K562 (cell line): ENCODE measurements around the gene RUNDC3A. TPM values are rescaled to one million over a fixed set of nuclear protein-coding genes. Genes with fewer than 3 reads are reported as not detected.

Experiments
- BHLHE40 ChIP-seq: IDR thresholded peaks from 2 replicates; pipeline ENCODE4 v1.6.1; 2011; ENCODE audit warnings: low read length, improper control_type of control experiment
- CC2D1A ChIP-seq: fragments of 450-650 bp; IDR thresholded peaks from 2 replicates; pipeline ENCODE4 v1.6.1; 2017; ENCODE audit warnings: mild to moderate bottlenecking
- ETV6 ChIP-seq, 3 experiments: fragments of 150-350 bp in 1 of 3; sonication (generic) in 1 of 3; formaldehyde crosslinking in 1 of 3; IDR thresholded peaks; 2 replicates each; pipeline versions ENCODE4 v1.6.1 to v1.8.0; 2014 to 2022; ENCODE audit warnings: borderline replicate concordance in 2 of 3, low read depth in 2 of 3, antibody characterized with exemption in 1 of 3, low read length in 1 of 3, mild to moderate bottlenecking in 1 of 3, missing genetic modification reagents in 1 of 3
- EWSR1 ChIP-seq: fragments of 450-650 bp; IDR thresholded peaks from 2 replicates; pipeline ENCODE4 v1.6.1; 2018; ENCODE audit warnings: borderline replicate concordance, mild to moderate bottlenecking, low read depth, moderate library complexity; ENCODE audit not compliant: partially characterized antibody
- GATAD2B ChIP-seq: fragments of 450-650 bp; IDR thresholded peaks from 2 replicates; pipeline ENCODE4 v1.6.1; 2017; ENCODE audit warnings: mild to moderate bottlenecking, borderline replicate concordance
- GTF2A2 ChIP-seq: IDR thresholded peaks from 2 replicates; pipeline ENCODE4 v1.6.1; 2016; ENCODE audit warnings: mild to moderate bottlenecking, missing genetic modification characterization, missing compliant biosample characterization
- HBP1 ChIP-seq: fragments of 450-650 bp; formaldehyde crosslinking; IDR thresholded peaks from 2 replicates; pipeline ENCODE4 v1.4.0; 2022; ENCODE audit warnings: missing genetic modification characterization
- HNRNPUL1 ChIP-seq: fragments of 200-400 bp; formaldehyde crosslinking; IDR thresholded peaks from 2 replicates; pipeline ENCODE4 v1.6.1; 2017; ENCODE audit warnings: low read length
- IFI16 ChIP-seq: fragments of 250-450 bp; sonication (Bioruptor Pico); IDR thresholded peaks from 2 replicates; pipeline ENCODE4 v2.1.2; 2022; ENCODE audit warnings: mild to moderate bottlenecking, inconsistent platforms
- MCM7 ChIP-seq, 2 experiments: fragments of 450-650 bp; IDR thresholded peaks; 2 replicates each; pipeline ENCODE4 v1.6.1; 2016 to 2018
- MEF2D ChIP-seq: conservative IDR thresholded peaks from 2 replicates; pipeline ENCODE4 v1.6.1; 2016; ENCODE audit warnings: low read depth, missing genetic modification characterization, missing compliant biosample characterization
- PML ChIP-seq: IDR thresholded peaks from 2 replicates; pipeline ENCODE4 v1.6.1; 2012; ENCODE audit warnings: low read length, inconsistent platforms
- POLR2A ChIP-seq: fragments of 450-650 bp; conservative IDR thresholded peaks from 2 replicates; pipeline ENCODE4 v1.6.1; 2016
- RCOR1 ChIP-seq, 2 experiments: IDR thresholded peaks; 2 replicates each; pipeline ENCODE4 v1.6.1; 2012; ENCODE audit warnings: low read depth in 2 of 2, low read length in 2 of 2, borderline replicate concordance in 1 of 2, improper control_type of control experiment in 1 of 2
- YY1 ChIP-seq, 3 experiments: IDR thresholded peaks; 2 replicates each; pipeline ENCODE4 v1.6.1; 2011; ENCODE audit warnings: low read length in 2 of 3, mild to moderate bottlenecking in 2 of 3, moderate library complexity in 2 of 3, borderline replicate concordance in 1 of 3, control low read depth in 1 of 3, low read depth in 1 of 3; ENCODE audit not compliant: insufficient read depth in 3 of 3, insufficient replicate concordance in 2 of 3, control insufficient read depth in 1 of 3, insufficient read length in 1 of 3; ENCODE audit errors: extremely low read depth in 1 of 3
- ZFP91 ChIP-seq: sonication (generic); formaldehyde crosslinking; IDR thresholded peaks from 2 replicates; pipeline ENCODE4 v1.8.0; 2022; ENCODE audit warnings: mild to moderate bottlenecking, missing genetic modification reagents
- ZNF165 ChIP-seq: fragments of 250-450 bp; sonication (Bioruptor Pico); IDR thresholded peaks from 2 replicates; pipeline ENCODE4 v1.4.0; 2020; ENCODE audit warnings: borderline replicate concordance
- ZNF695 ChIP-seq: fragments of 450-650 bp; formaldehyde crosslinking; IDR thresholded peaks from 2 replicates; pipeline ENCODE4 v1.4.0; 2020; ENCODE audit warnings: mild to moderate bottlenecking, moderate library complexity
- ZNF830 ChIP-seq: fragments of 250-450 bp; sonication (Bioruptor Pico); IDR thresholded peaks from 2 replicates; pipeline ENCODE4 v1.5.0; 2021; ENCODE audit warnings: mild to moderate bottlenecking
- ZSCAN29 ChIP-seq: fragments of 450-650 bp; IDR thresholded peaks from 2 replicates; pipeline ENCODE4 v1.6.1; 2017
- polyA plus RNA-seq, 8 experiments: library from polyadenylated mRNA; depleted of rRNA in 4 of 8; stranded (reverse) in 5 of 8; unstranded in 3 of 8; fragments of >200 nt; fragmentation: Nextera tagmentation in 2 of 8; fragmentation: Illumina TruSeq in 1 of 8; extraction: Ambion mirVana in 2 of 8; extraction: Trizol in 1 of 8; gene quantifications; 2 replicates each; pipeline versions ENCODE4 v1.2.1 to v1.2.3, GENCODE V29; 2011 to 2014; ENCODE audit warnings: inconsistent platforms in 1 of 8, missing spikeins in 1 of 8
- total RNA-seq, 7 experiments: library from RNA; depleted of rRNA in 6 of 7; stranded (reverse); fragments of >200 nt in 6 of 7; fragmentation: Illumina TruSeq in 2 of 7; extraction: Trizol in 2 of 7; gene quantifications; 2 replicates each; pipeline versions ENCODE4 v1.2.1 to v1.2.3, GENCODE V29; 2011 to 2021; ENCODE audit warnings: low replicate concordance in 1 of 7
- TF ChIP-seq, protein P1 (sequence below): fragments of 150-350 bp; IDR thresholded peaks from 2 replicates; pipeline ENCODE4 v1.6.1; 2014; ENCODE audit warnings: low read depth, mild to moderate bottlenecking, low read length, borderline replicate concordance

RUNDC3A gene
- total and polyA plus RNA-seq, 9 of the 15 experiments (the other 6 are each of a cell fraction or from before 2014, with no cell fraction given): not detected

- TF ChIP-seq BHLHE40 (0 out of 2 replicates have a peak, but pooled peaks have one; percentile 24), HNRNPUL1 (no peak), EWSR1 (no peak), MCM7 (IDR thresholded peaks at IDR 0.05) (no peak), GATAD2B (no peak), ZSCAN29 (no peak), GTF2A2 (tag) (no peak), HBP1 (CRISPR knock-in tag) (no peak), ZNF165 (no peak), POLR2A (no peak), ZNF830 (CRISPR knock-in tag) (no peak), IFI16 (CRISPR knock-in tag) (no peak), ETV6 (IDR thresholded peaks at IDR 0.05; ENCODE audit: borderline replicate concordance in 1 of 2, low read depth in 2 of 2, low read length in 1 of 2) (no peak), ETV6 (CRISPR knock-in tag; IDR thresholded peaks at IDR 0.05; ENCODE audit: borderline replicate concordance) (no peak), YY1 (IDR thresholded peaks at IDR 0.05; ENCODE audit: borderline replicate concordance in 1 of 3, control insufficient read depth in 1 of 3, extremely low read depth in 1 of 3, insufficient read depth in 3 of 3, insufficient read length in 1 of 3, insufficient replicate concordance in 2 of 3, low read depth in 1 of 3, low read length in 2 of 3) (no peak), RCOR1 (IDR thresholded peaks at IDR 0.05; ENCODE audit: borderline replicate concordance in 1 of 2, low read depth in 2 of 2, low read length in 2 of 2) (peak in 1 of 2 experiments; percentile 42; a peak in 1 of 4 replicates), ZNF695 (CRISPR knock-in tag) (no peak), PML (no peak), ZFP91 (CRISPR knock-in tag) (no peak), MEF2D (tag) (no peak), CC2D1A (no peak)
- TF ChIP-seq, protein P1, sequence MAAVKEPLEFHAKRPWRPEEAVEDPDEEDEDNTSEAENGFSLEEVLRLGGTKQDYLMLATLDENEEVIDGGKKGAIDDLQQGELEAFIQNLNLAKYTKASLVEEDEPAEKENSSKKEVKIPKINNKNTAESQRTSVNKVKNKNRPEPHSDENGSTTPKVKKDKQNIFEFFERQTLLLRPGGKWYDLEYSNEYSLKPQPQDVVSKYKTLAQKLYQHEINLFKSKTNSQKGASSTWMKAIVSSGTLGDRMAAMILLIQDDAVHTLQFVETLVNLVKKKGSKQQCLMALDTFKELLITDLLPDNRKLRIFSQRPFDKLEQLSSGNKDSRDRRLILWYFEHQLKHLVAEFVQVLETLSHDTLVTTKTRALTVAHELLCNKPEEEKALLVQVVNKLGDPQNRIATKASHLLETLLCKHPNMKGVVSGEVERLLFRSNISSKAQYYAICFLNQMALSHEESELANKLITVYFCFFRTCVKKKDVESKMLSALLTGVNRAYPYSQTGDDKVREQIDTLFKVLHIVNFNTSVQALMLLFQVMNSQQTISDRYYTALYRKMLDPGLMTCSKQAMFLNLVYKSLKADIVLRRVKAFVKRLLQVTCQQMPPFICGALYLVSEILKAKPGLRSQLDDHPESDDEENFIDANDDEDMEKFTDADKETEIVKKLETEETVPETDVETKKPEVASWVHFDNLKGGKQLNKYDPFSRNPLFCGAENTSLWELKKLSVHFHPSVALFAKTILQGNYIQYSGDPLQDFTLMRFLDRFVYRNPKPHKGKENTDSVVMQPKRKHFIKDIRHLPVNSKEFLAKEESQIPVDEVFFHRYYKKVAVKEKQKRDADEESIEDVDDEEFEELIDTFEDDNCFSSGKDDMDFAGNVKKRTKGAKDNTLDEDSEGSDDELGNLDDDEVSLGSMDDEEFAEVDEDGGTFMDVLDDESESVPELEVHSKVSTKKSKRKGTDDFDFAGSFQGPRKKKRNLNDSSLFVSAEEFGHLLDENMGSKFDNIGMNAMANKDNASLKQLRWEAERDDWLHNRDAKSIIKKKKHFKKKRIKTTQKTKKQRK: no peak
These were observed 26.8 kb upstream of the RUNDC3A start (continued) for GRCh38 chr17:44281570-44281969.
